Ishikawa (cell line): ENCODE results near the gene OVOL2.
A peak's percentile ranks its signal among the peaks of the same experiment; 100 is the strongest.

Experiments used
- CEBPB ChIP-seq: IDR thresholded peaks from 2 replicates; pipeline ENCODE4 v1.6.1; 2012
- CREB1 ChIP-seq: IDR thresholded peaks from 2 replicates; pipeline ENCODE4 v1.6.1; 2012; ENCODE audit warnings: low read depth
- EGR1 ChIP-seq: IDR thresholded peaks from 2 replicates; pipeline ENCODE4 v1.6.1; 2012
- EP300 ChIP-seq: IDR thresholded peaks from 2 replicates; pipeline ENCODE4 v1.6.1; 2012; ENCODE audit warnings: borderline replicate concordance
- FOXM1 ChIP-seq: IDR thresholded peaks from 2 replicates; pipeline ENCODE4 v1.6.1; 2012; ENCODE audit warnings: low read depth, borderline replicate concordance
- MAX ChIP-seq: IDR thresholded peaks from 2 replicates; pipeline ENCODE4 v1.6.1; 2012
- NFIC ChIP-seq: IDR thresholded peaks from 2 replicates; pipeline ENCODE4 v1.6.1; 2012
- RAD21 ChIP-seq: IDR thresholded peaks from 2 replicates; pipeline ENCODE4 v1.6.1; 2012; ENCODE audit warnings: low read depth
- REST ChIP-seq: IDR thresholded peaks from 2 replicates; pipeline ENCODE4 v1.6.1; 2012; ENCODE audit warnings: low read depth, mild to moderate bottlenecking
- TAF1 ChIP-seq: IDR thresholded peaks from 2 replicates; pipeline ENCODE4 v1.6.1; 2012; ENCODE audit warnings: low read depth, mild to moderate bottlenecking
- TCF12 ChIP-seq: IDR thresholded peaks from 2 replicates; pipeline ENCODE4 v1.6.1; 2012; ENCODE audit warnings: low read depth
- TEAD4 ChIP-seq: IDR thresholded peaks from 2 replicates; pipeline ENCODE4 v1.6.1; 2012
- USF1 ChIP-seq: IDR thresholded peaks from 2 replicates; pipeline ENCODE4 v1.6.1; 2012
- YY1 ChIP-seq: IDR thresholded peaks from 2 replicates; pipeline ENCODE4 v1.6.1; 2012; ENCODE audit warnings: low read depth
- ZBTB7A ChIP-seq: IDR thresholded peaks from 2 replicates; pipeline ENCODE4 v1.6.1; 2012; ENCODE audit warnings: low read depth

Gene OVOL2

GRCh38 chr20:18057101-18057993 lies at the start of gene OVOL2:
Gene OVOL2, minus strand, starts transcription at chr20:18057916. Its CDS starts 282 bp downstream, at chr20:18057634.
- TF ChIP-seq USF1: no peak
- peak; percentile 69; the same call in 1 of the 2 replicates for TF ChIP-seq TEAD4
- TF ChIP-seq RAD21: no peak
- TF ChIP-seq FOXM1: no peak; the same call in 1 of the 2 replicates
- TF ChIP-seq CREB1: no peak
- peak; percentile 72; the same call in 1 of the 2 replicates for TF ChIP-seq MAX
- TF ChIP-seq TAF1: no peak
- no peak for TF ChIP-seq REST
- peak; percentile 30; the same call in 1 of the 2 replicates for TF ChIP-seq ZBTB7A
- TF ChIP-seq CEBPB: no peak
- TF ChIP-seq TCF12: peak; percentile 74
- no peak; the same call in 1 of the 2 replicates for TF ChIP-seq EP300
- TF ChIP-seq YY1: no peak
- TF ChIP-seq EGR1: no peak
- 0 out of 2 replicates have a peak, but pooled peaks have one; percentile 18 for TF ChIP-seq NFIC

GRCh38 chr20:18103497-18103896 lies 45.8 kb upstream of the OVOL2 start:
- TF ChIP-seq REST (no peak), ZBTB7A (no peak), RAD21 (no peak), EP300 (no peak), MAX (no peak), TCF12 (no peak), TAF1 (no peak), TEAD4 (no peak), USF1 (no peak), NFIC (no peak), FOXM1 (no peak)

- no peak for TF ChIP-seq EP300
- TF ChIP-seq TEAD4: no peak
- no peak for TF ChIP-seq CREB1
- TF ChIP-seq TAF1: no peak
- TF ChIP-seq REST: no peak
- TF ChIP-seq ZBTB7A: no peak
- TF ChIP-seq FOXM1: no peak
- TF ChIP-seq YY1: no peak
- TF ChIP-seq CEBPB: no peak
- TF ChIP-seq RAD21: no peak
Observed at GRCh38 chr20:18101125-18101810, 43.6 kb upstream of the OVOL2 start.

- no peak for TF ChIP-seq CEBPB
- no peak for TF ChIP-seq MAX
- no peak for TF ChIP-seq REST
- no peak for TF ChIP-seq ZBTB7A
- no peak for TF ChIP-seq RAD21
- no peak for TF ChIP-seq USF1
- TF ChIP-seq TEAD4: no peak
- no peak for TF ChIP-seq EP300
- TF ChIP-seq FOXM1: no peak
- no peak for TF ChIP-seq NFIC
- no peak for TF ChIP-seq YY1
- no peak for TF ChIP-seq CREB1
- TF ChIP-seq EGR1: no peak
- TF ChIP-seq TCF12: no peak
- TF ChIP-seq TAF1: no peak
Observed at GRCh38 chr20:18094191-18094590, 36.5 kb upstream of the OVOL2 start.
